ENCODE results near the gene FAM90A26.
"Not testable (repeated sequence)": the region's sequence is repeated elsewhere in the genome, so short reads cannot be mapped to it uniquely, and the experiment has no call there.

- not testable (repeated sequence) for TF ChIP-seq EZH2 (IDR thresholded peaks at IDR 0.05); POLR2AphosphoS5 (IDR thresholded peaks at IDR 0.05; ENCODE audit: borderline replicate concordance, low read depth, low read length); FOXP2 (optimal IDR thresholded peaks at IDR 0.05; ENCODE audit: control extremely low read depth, extremely low read length, insufficient read depth)
These were observed 17.1 kb upstream of the FAM90A26 start for GRCh38 chr4:9153008-9153570.
